Activated T-helper 9 cell treated with anti-CD3 and anti-CD28 coated beads, Interleukin-2, amount 50 U/mL, for 16 hours (primary cell): ENCODE results near the gene CTSK.
"Not testable (repeated sequence)": the region's sequence is repeated elsewhere in the genome, so short reads cannot be mapped to it uniquely, and the experiment has no call there.

Experiments
- DNase-seq: peaks from one replicate; pipeline ENCODE4 v3.0.0-alpha.2; 2020; ENCODE audit warnings: low read depth

CTSK gene

GRCh38 chr1:150805899-150806298 is 2.2 kb downstream of the CTSK start:
- DNase-seq = no peak

- DNase-seq = no peak
Observed at GRCh38 chr1:150804671-150805070, 3.4 kb downstream of the CTSK start.

- no peak for DNase-seq
Observed at GRCh38 chr1:150799089-150799488, 9.0 kb downstream of the CTSK start.

GRCh38 chr1:150798525-150798924 is 9.5 kb downstream of the CTSK start:
- no peak for DNase-seq

GRCh38 chr1:150796374-150796773 is 11.7 kb downstream of the CTSK start:
- no peak for DNase-seq

- DNase-seq = not testable (repeated sequence)
Observed at GRCh38 chr1:150793778-150794177, 14.3 kb downstream of the CTSK start.

GRCh38 chr1:150793221-150793620 is 14.8 kb downstream of the CTSK start:
- DNase-seq = no peak

- no peak for DNase-seq
Observed at GRCh38 chr1:150791585-150791984, 16.5 kb downstream of the CTSK start.

GRCh38 chr1:150789396-150789795 is 18.7 kb downstream of the CTSK start:
- DNase-seq = no peak

- no peak for DNase-seq
Observed at GRCh38 chr1:150788946-150789345, 19.1 kb downstream of the CTSK start.

- DNase-seq = no peak
Observed at GRCh38 chr1:150787455-150787854, 20.6 kb downstream of the CTSK start.

GRCh38 chr1:150780510-150780909 is 27.6 kb downstream of the CTSK start:
- DNase-seq = no peak

GRCh38 chr1:150778409-150778808 is 29.7 kb downstream of the CTSK start:
- no peak for DNase-seq

GRCh38 chr1:150777544-150777943 is 30.5 kb downstream of the CTSK start:
- DNase-seq = no peak

- not testable (repeated sequence) for DNase-seq
Observed at GRCh38 chr1:150775931-150776505, 32.0 kb downstream of the CTSK start.

GRCh38 chr1:150775276-150775675 is 32.8 kb downstream of the CTSK start:
- no peak for DNase-seq

GRCh38 chr1:150772326-150772725 is 35.7 kb downstream of the CTSK start:
- no peak for DNase-seq

- DNase-seq = not testable (repeated sequence)
Observed at GRCh38 chr1:150767704-150768103, 40.4 kb downstream of the CTSK start.

- not testable (repeated sequence) for DNase-seq
Observed at GRCh38 chr1:150765977-150766301, 42.1 kb downstream of the CTSK start.

- no peak for DNase-seq
Observed at GRCh38 chr1:150765296-150765976, 42.6 kb downstream of the CTSK start, which contains the start of gene CTSS. CTSS (minus strand) TSS chr1:150765778; CDS start chr1:150764763, 1,015 bp downstream.

GRCh38 chr1:150764617-150765101 is 43.4 kb downstream of the CTSK start:
- no peak for DNase-seq

- no peak for DNase-seq
Observed at GRCh38 chr1:150763018-150763417, 45.0 kb downstream of the CTSK start.

- no peak for DNase-seq
Observed at GRCh38 chr1:150762552-150762951, 45.5 kb downstream of the CTSK start.

GRCh38 chr1:150761801-150762200 is 46.3 kb downstream of the CTSK start:
- DNase-seq = no peak
